SK-N-SH (cell line): ENCODE results near the gene TBXAS1.

Experiments used
- ELF1 ChIP-seq: IDR thresholded peaks from 2 replicates; pipeline ENCODE4 v1.4.0; 2012
- EP300 ChIP-seq, 2 experiments: IDR thresholded peaks; 2 replicates each; pipeline versions ENCODE4 v1.4.0 to v1.6.1; 2012; ENCODE audit warnings: borderline replicate concordance in 1 of 2, low read depth in 1 of 2, low read length in 1 of 2
- EZH2phosphoT487 ChIP-seq: fragments of 200-600 bp; sonication (generic); IDR thresholded peaks from 2 replicates; pipeline ENCODE4 v1.6.1; 2017; ENCODE audit warnings: low read depth, mixed run types, mild to moderate bottlenecking, antibody characterized with exemption, moderate library complexity, borderline replicate concordance
- FOXJ3 ChIP-seq: sonication (generic); formaldehyde crosslinking; IDR thresholded peaks from 2 replicates; pipeline ENCODE4 v1.5.1; 2020; ENCODE audit warnings: mild to moderate bottlenecking, missing genetic modification reagents
- GABPA ChIP-seq: IDR thresholded peaks from 2 replicates; pipeline ENCODE4 v1.4.0; 2012; ENCODE audit warnings: low read depth, mild to moderate bottlenecking
- GATA2 ChIP-seq: sonication (generic); formaldehyde crosslinking; IDR thresholded peaks from 2 replicates; pipeline ENCODE4 v1.5.0; 2020; ENCODE audit warnings: mild to moderate bottlenecking, missing genetic modification reagents
- MXI1 ChIP-seq: IDR thresholded peaks from 2 replicates; pipeline ENCODE4 v1.6.1; 2012; ENCODE audit warnings: mild to moderate bottlenecking, low read depth, low read length, improper control_type of control experiment
- NFIC ChIP-seq: IDR thresholded peaks from 2 replicates; pipeline ENCODE4 v1.4.0; 2012; ENCODE audit warnings: borderline replicate concordance
- POLR2AphosphoS5 ChIP-seq: IDR thresholded peaks from 2 replicates; pipeline ENCODE4 v1.6.1; 2012; ENCODE audit warnings: low read depth, low read length
- RXRA ChIP-seq: IDR thresholded peaks from 2 replicates; pipeline ENCODE4 v1.4.0; 2012; ENCODE audit warnings: low read depth, mild to moderate bottlenecking, borderline replicate concordance
- SMC3 ChIP-seq: IDR thresholded peaks from 2 replicates; pipeline ENCODE4 v1.6.1; 2012; ENCODE audit warnings: low read depth, low read length, improper control_type of control experiment
- TAF1 ChIP-seq: IDR thresholded peaks from 2 replicates; pipeline ENCODE4 v1.6.1; 2012; ENCODE audit warnings: low read depth, mild to moderate bottlenecking, low read length, moderate library complexity, borderline replicate concordance
- TF ChIP-seq, protein P1 (sequence below): fragments of 200-600 bp; sonication (generic); IDR thresholded peaks from 2 replicates; pipeline ENCODE4 v1.6.1; 2017; ENCODE audit warnings: antibody characterized with exemption, mild to moderate bottlenecking, moderate library complexity
- TF ChIP-seq, protein P2 (sequence below): IDR thresholded peaks from 2 replicates; pipeline ENCODE4 v1.4.0; 2012; ENCODE audit warnings: low read depth

GRCh38 chr7:139874302-139874629 lies 45.2 kb downstream of the TBXAS1 start:
- TF ChIP-seq EP300 (IDR thresholded peaks at IDR 0.05; ENCODE audit: borderline replicate concordance in 1 of 2, low read depth in 1 of 2, low read length in 1 of 2) (no peak), RXRA (no peak), POLR2AphosphoS5 (no peak), FOXJ3 (CRISPR knock-in tag) (no peak), NFIC (no peak), SMC3 (no peak), TAF1 (no peak), GATA2 (CRISPR knock-in tag) (no peak), EZH2phosphoT487 (no peak), MXI1 (no peak), GABPA (no peak), ELF1 (no peak)
- TF ChIP-seq, protein P1, sequence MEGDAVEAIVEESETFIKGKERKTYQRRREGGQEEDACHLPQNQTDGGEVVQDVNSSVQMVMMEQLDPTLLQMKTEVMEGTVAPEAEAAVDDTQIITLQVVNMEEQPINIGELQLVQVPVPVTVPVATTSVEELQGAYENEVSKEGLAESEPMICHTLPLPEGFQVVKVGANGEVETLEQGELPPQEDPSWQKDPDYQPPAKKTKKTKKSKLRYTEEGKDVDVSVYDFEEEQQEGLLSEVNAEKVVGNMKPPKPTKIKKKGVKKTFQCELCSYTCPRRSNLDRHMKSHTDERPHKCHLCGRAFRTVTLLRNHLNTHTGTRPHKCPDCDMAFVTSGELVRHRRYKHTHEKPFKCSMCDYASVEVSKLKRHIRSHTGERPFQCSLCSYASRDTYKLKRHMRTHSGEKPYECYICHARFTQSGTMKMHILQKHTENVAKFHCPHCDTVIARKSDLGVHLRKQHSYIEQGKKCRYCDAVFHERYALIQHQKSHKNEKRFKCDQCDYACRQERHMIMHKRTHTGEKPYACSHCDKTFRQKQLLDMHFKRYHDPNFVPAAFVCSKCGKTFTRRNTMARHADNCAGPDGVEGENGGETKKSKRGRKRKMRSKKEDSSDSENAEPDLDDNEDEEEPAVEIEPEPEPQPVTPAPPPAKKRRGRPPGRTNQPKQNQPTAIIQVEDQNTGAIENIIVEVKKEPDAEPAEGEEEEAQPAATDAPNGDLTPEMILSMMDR, result no peak
- TF ChIP-seq, protein P2, sequence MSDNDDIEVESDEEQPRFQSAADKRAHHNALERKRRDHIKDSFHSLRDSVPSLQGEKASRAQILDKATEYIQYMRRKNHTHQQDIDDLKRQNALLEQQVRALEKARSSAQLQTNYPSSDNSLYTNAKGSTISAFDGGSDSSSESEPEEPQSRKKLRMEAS, result no peak
